Loucy (cell line): ENCODE measurements around the gene TENM3.

Source experiments
- H2AFZ ChIP-seq: fragments of 200-600 bp; sonication (generic); 2 replicates; pipeline ENCODE4 v1.6.0; 2016; ENCODE audit warnings: antibody characterized with exemption, mild to moderate bottlenecking, low read length, moderate library complexity
- H3F3A ChIP-seq: fragments of 200-600 bp; 2 replicates; pipeline ENCODE4 v1.6.0; 2016; ENCODE audit warnings: antibody characterized with exemption, low read depth, mild to moderate bottlenecking
- H3K27me3 ChIP-seq: fragments of 200-600 bp; sonication (generic); 2 replicates; pipeline ENCODE4 v1.6.1; 2014; ENCODE audit warnings: low read length, mild to moderate bottlenecking; ENCODE audit not compliant: insufficient read depth, poor library complexity, severe bottlenecking
- H3K36me3 ChIP-seq: fragments of 200-600 bp; sonication (generic); 2 replicates; pipeline ENCODE4 v1.6.1; 2016; ENCODE audit warnings: low read length; ENCODE audit not compliant: insufficient read depth
- H3K4me1 ChIP-seq: fragments of 200-600 bp; sonication (generic); 2 replicates; pipeline ENCODE4 v1.5.1; 2014; ENCODE audit warnings: low read length, mild to moderate bottlenecking; ENCODE audit not compliant: insufficient read depth, poor library complexity, severe bottlenecking
- H3K4me2 ChIP-seq: fragments of 200-600 bp; sonication (generic); 2 replicates; pipeline ENCODE4 v1.6.0; 2014; ENCODE audit warnings: antibody characterized with exemption, low read length, low read depth, mild to moderate bottlenecking; ENCODE audit not compliant: poor library complexity, severe bottlenecking
- H3K4me3 ChIP-seq: fragments of 200-600 bp; sonication (generic); 2 replicates; pipeline ENCODE4 v1.5.1; 2014; ENCODE audit warnings: low read length, mild to moderate bottlenecking, mixed read lengths; ENCODE audit not compliant: poor library complexity, severe bottlenecking
- H3K79me2 ChIP-seq: fragments of 200-600 bp; sonication (generic); 2 replicates; pipeline ENCODE4 v1.6.1; 2014; ENCODE audit warnings: low read length; ENCODE audit not compliant: insufficient read depth
- H3K9ac ChIP-seq: fragments of 200-600 bp; sonication (generic); 2 replicates; pipeline ENCODE4 v1.6.0; 2014; ENCODE audit warnings: mild to moderate bottlenecking, low read depth, low read length, moderate library complexity; ENCODE audit not compliant: poor library complexity, severe bottlenecking
- H3K9me2 ChIP-seq: fragments of 200-600 bp; sonication (generic); replicated peaks from 2 replicates; pipeline ENCODE4 v1.6.1; 2016; ENCODE audit warnings: low read depth, low read length, mixed read lengths
- H3K9me3 ChIP-seq: fragments of 200-600 bp; sonication (generic); 2 replicates; pipeline ENCODE4 v1.6.1; 2014; ENCODE audit warnings: mild to moderate bottlenecking, antibody characterized with exemption, low read length, low read depth; ENCODE audit not compliant: insufficient read depth
- H4K20me1 ChIP-seq: fragments of 200-600 bp; sonication (generic); 2 replicates; pipeline ENCODE4 v1.6.0; 2014; ENCODE audit warnings: antibody characterized with exemption, low read length, mild to moderate bottlenecking; ENCODE audit not compliant: insufficient read depth, poor library complexity, severe bottlenecking
- CTCF ChIP-seq: fragments of 200-600 bp; sonication (generic); conservative IDR thresholded peaks from 2 replicates; pipeline ENCODE4 v1.5.1; 2014; ENCODE audit warnings: mild to moderate bottlenecking, antibody characterized with exemption, low read length
- EZH2phosphoT487 ChIP-seq: fragments of 200-600 bp; IDR thresholded peaks from 2 replicates; pipeline ENCODE4 v1.6.1; 2018; ENCODE audit warnings: antibody characterized with exemption, mild to moderate bottlenecking, moderate library complexity, borderline replicate concordance

Gene TENM3

GRCh38 chr4:182770996-182771514 is 527.9 kb downstream of the TENM3 start:
- Histone ChIP-seq H4K20me1 (no peaks in the 10 kb centered on the region), H3K9me2 (no peaks in the 10 kb centered on the region), H3K36me3 (no peaks in the 10 kb centered on the region), H3K79me2 (no peaks in the 10 kb centered on the region), H3K9ac (no peak overlapping the region), H3K9me3 (no peaks in the 10 kb centered on the region), H3K4me1 (no peaks in the 10 kb centered on the region), H2AFZ (no peak overlapping the region), H3K4me3 (no peak overlapping the region), H3K27me3 (no peaks in the 10 kb centered on the region), H3F3A (no peaks in the 10 kb centered on the region), H3K4me2 (no peak overlapping the region)
- TF ChIP-seq EZH2phosphoT487 (no peak), CTCF (no peak)

GRCh38 chr4:182775075-182775474 is 531.9 kb downstream of the TENM3 start:
- H3K4me3 ChIP-seq: no peak overlapping the region
- no peak overlapping the region for H3K9ac ChIP-seq
- no peaks in the 10 kb centered on the region for H3K9me2 ChIP-seq
- H3K4me2 ChIP-seq: no peak overlapping the region
- no peaks in the 10 kb centered on the region for H3F3A ChIP-seq
- H3K79me2 ChIP-seq: no peaks in the 10 kb centered on the region
- H4K20me1 ChIP-seq: no peaks in the 10 kb centered on the region
- no peaks in the 10 kb centered on the region for H3K4me1 ChIP-seq
- H3K27me3 ChIP-seq: no peaks in the 10 kb centered on the region
- no peak overlapping the region for H2AFZ ChIP-seq
- H3K9me3 ChIP-seq: no peaks in the 10 kb centered on the region
- TF ChIP-seq EZH2phosphoT487 (no peak), CTCF (no peak)
- H3K36me3 ChIP-seq: no peaks in the 10 kb centered on the region

GRCh38 chr4:182776376-182777105 is 533.3 kb downstream of the TENM3 start:
- H3K79me2 ChIP-seq: no peaks in the 10 kb centered on the region
- no peaks in the 10 kb centered on the region for H4K20me1 ChIP-seq
- H3K9ac ChIP-seq: no peak overlapping the region
- H3K36me3 ChIP-seq: no peaks in the 10 kb centered on the region
- no peaks in the 10 kb centered on the region for H3K9me2 ChIP-seq
- H2AFZ ChIP-seq: no peak overlapping the region
- no peaks in the 10 kb centered on the region for H3K4me1 ChIP-seq
- H3K27me3 ChIP-seq: no peaks in the 10 kb centered on the region
- no peak overlapping the region for H3K4me3 ChIP-seq
- no peak overlapping the region for H3K4me2 ChIP-seq
- TF ChIP-seq CTCF: no peak
- no peak for TF ChIP-seq EZH2phosphoT487
- no peaks in the 10 kb centered on the region for H3F3A ChIP-seq
- no peaks in the 10 kb centered on the region for H3K9me3 ChIP-seq
